Measurements from ENCODE around the gene LGALSL.

Gene LGALSL

GRCh38 chr2:64477037-64477436, 23.1 kb downstream of the LGALSL start:
- TF ChIP-seq CTCF (conservative IDR thresholded peaks at IDR 0.05; ENCODE audit: low read depth, low read length) = no peak
- no peak overlapping the region for H3K4me3 ChIP-seq (ENCODE audit: low read depth, low read length)

GRCh38 chr2:64477979-64478378, 24.0 kb downstream of the LGALSL start:
- H3K4me3 ChIP-seq (ENCODE audit: low read depth, low read length) = no peak overlapping the region
- no peak for DNase-seq (ENCODE audit: low read depth)
- TF ChIP-seq CTCF (conservative IDR thresholded peaks at IDR 0.05; ENCODE audit: low read depth, low read length) = no peak

More at GRCh38 chr2:64477037-64477436, 23.1 kb downstream of the LGALSL start:
- DNase-seq (ENCODE audit: low read depth) = no peak

- TF ChIP-seq CTCF (conservative IDR thresholded peaks at IDR 0.05; ENCODE audit: low read depth, low read length) = no peak
- no peak overlapping the region for H3K4me3 ChIP-seq (ENCODE audit: low read depth, low read length)
- no peak for DNase-seq (ENCODE audit: low read depth)
Measured at GRCh38 chr2:64478502-64479230, 24.7 kb downstream of the LGALSL start.

- DNase-seq (ENCODE audit: low read depth) = no peak
- TF ChIP-seq CTCF (conservative IDR thresholded peaks at IDR 0.05; ENCODE audit: low read depth, low read length) = no peak
- H3K4me3 ChIP-seq (ENCODE audit: low read depth, low read length) = no peak overlapping the region
Measured at GRCh38 chr2:64479259-64480117, 25.5 kb downstream of the LGALSL start.

- DNase-seq (ENCODE audit: low read depth) = no peak
- no peak for TF ChIP-seq CTCF (conservative IDR thresholded peaks at IDR 0.05; ENCODE audit: low read depth, low read length)
- no peak overlapping the region for H3K4me3 ChIP-seq (ENCODE audit: low read depth, low read length)
Measured at GRCh38 chr2:64481665-64482064, 27.7 kb downstream of the LGALSL start.

- DNase-seq (ENCODE audit: low read depth) = no peak
- TF ChIP-seq CTCF (conservative IDR thresholded peaks at IDR 0.05; ENCODE audit: low read depth, low read length) = no peak
- no peak overlapping the region for H3K4me3 ChIP-seq (ENCODE audit: low read depth, low read length)
Measured at GRCh38 chr2:64482243-64482642, 28.3 kb downstream of the LGALSL start.

All from choroid plexus epithelial cell (primary cell).